HepG2 (cell line): Measurements from ENCODE around the gene MARS2. TPM values are rescaled to one million over a fixed set of nuclear protein-coding genes. Genes with fewer than 3 reads are reported as not detected.

Source experiments
- BCL6 ChIP-seq: IDR thresholded peaks from 2 replicates; pipeline ENCODE4 v1.6.1; 2016; ENCODE audit warnings: missing genetic modification reagents, missing compliant biosample characterization
- NFKB2 ChIP-seq: sonication (generic); formaldehyde crosslinking; IDR thresholded peaks from 2 replicates; pipeline ENCODE4 v1.4.0; 2020; ENCODE audit warnings: missing genetic modification reagents, borderline replicate concordance
- PITX1 ChIP-seq: sonication (generic); formaldehyde crosslinking; IDR thresholded peaks from 2 replicates; pipeline ENCODE4 v1.5.1; 2020; ENCODE audit warnings: mild to moderate bottlenecking, missing genetic modification reagents
- ZNF550 ChIP-seq: sonication (generic); formaldehyde crosslinking; IDR thresholded peaks from 2 replicates; pipeline ENCODE4 v1.4.0; 2020; ENCODE audit warnings: mild to moderate bottlenecking, missing genetic modification reagents, borderline replicate concordance
- ZNF605 ChIP-seq: sonication (generic); formaldehyde crosslinking; IDR thresholded peaks from 2 replicates; pipeline ENCODE4 v1.8.0; 2022; ENCODE audit warnings: mild to moderate bottlenecking, missing genetic modification reagents
- polyA plus RNA-seq, 8 experiments: library from polyadenylated mRNA; depleted of rRNA in 3 of 8; stranded (reverse) in 7 of 8; unstranded in 1 of 8; fragments of >200 nt; fragmentation: Illumina TruSeq in 4 of 8; extraction: Trizol in 4 of 8; gene quantifications; 2 replicates each; pipeline versions ENCODE4 v1.2.1 to v1.2.3, GENCODE V29; 2011 to 2016; ENCODE audit warnings: low read depth in 4 of 8, missing spikeins in 1 of 8, mixed read lengths in 1 of 8; ENCODE audit not compliant: insufficient read depth in 1 of 8
- total RNA-seq, 5 experiments: library from RNA; depleted of rRNA; stranded (reverse); fragments of >200 nt; fragmentation: Illumina TruSeq; extraction: Trizol; gene quantifications; 2 replicates each; pipeline ENCODE4 v1.2.3, GENCODE V29; 2016; ENCODE audit warnings: low read depth in 1 of 5
- TF ChIP-seq, protein P1 (sequence below): IDR thresholded peaks from 2 replicates; pipeline ENCODE4 v1.6.1; 2016; ENCODE audit warnings: low read depth, borderline replicate concordance
- TF ChIP-seq, protein P2 (sequence below): sonication (generic); formaldehyde crosslinking; IDR thresholded peaks from 2 replicates; pipeline ENCODE4 v1.4.0; 2020; ENCODE audit warnings: mild to moderate bottlenecking, missing genetic modification reagents
- TF ChIP-seq, protein P3 (sequence below): IDR thresholded peaks from 2 replicates; pipeline ENCODE4 v1.6.1; 2016; ENCODE audit warnings: control low read depth
- TF ChIP-seq, protein P4 (sequence below): sonication (generic); formaldehyde crosslinking; IDR thresholded peaks from 2 replicates; pipeline ENCODE4 v1.4.0; 2020; ENCODE audit warnings: mild to moderate bottlenecking, missing genetic modification reagents
- TF ChIP-seq, protein P5 (sequence below): sonication (generic); formaldehyde crosslinking; IDR thresholded peaks from 2 replicates; pipeline ENCODE4 v1.4.0; 2020; ENCODE audit warnings: mild to moderate bottlenecking, missing genetic modification reagents

Gene MARS2
- total and polyA plus RNA-seq, 2 of the 13 experiments (the other 11 are each of a cell fraction or from before 2014, with no cell fraction given) = 6.9 to 16.2 TPM

DNA sequence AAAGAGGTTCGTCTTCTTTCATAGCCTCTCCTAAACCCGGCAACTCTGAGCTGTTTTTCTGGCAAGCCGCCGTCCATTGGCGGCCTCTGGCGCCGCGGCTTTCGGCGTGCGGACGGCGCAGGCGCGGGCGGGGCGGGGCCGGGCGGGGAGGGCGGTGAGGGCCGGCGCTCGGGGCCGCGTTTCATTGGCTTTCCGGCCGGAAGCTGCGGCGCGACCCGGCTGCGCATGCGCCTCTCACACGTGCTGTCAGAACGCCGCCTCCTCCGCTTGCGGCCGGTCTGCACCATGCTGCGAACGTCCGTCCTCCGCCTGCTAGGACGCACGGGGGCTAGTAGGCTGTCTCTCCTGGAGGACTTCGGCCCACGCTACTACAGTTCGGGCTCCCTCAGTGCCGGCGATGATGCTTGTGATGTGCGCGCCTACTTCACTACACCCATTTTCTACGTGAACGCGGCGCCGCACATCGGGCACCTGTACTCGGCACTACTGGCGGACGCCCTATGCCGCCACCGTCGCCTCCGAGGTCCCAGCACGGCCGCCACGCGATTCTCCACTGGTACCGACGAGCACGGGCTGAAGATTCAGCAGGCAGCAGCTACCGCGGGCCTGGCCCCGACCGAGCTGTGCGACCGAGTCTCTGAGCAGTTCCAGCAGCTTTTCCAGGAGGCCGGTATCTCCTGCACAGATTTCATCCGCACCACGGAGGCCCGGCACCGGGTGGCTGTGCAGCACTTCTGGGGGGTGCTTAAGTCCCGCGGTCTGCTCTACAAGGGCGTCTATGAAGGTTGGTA lies at the start of gene MARS2 (continued):
- TF ChIP-seq BCL6 (CRISPR knock-in tag) (no peak), ZNF550 (CRISPR knock-in tag) (peak; percentile 96; the same call in 1 of the 2 replicates), NFKB2 (peak; percentile 91; the same call in 1 of the 2 replicates), ZNF605 (peak; percentile 85), PITX1 (CRISPR knock-in tag) (peak; percentile 43)
- TF ChIP-seq, protein P1, sequence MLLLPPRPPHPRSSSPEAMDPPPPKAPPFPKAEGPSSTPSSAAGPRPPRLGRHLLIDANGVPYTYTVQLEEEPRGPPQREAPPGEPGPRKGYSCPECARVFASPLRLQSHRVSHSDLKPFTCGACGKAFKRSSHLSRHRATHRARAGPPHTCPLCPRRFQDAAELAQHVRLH (CRISPR knock-in tag) = peak; percentile 64; the same call in 1 of the 2 replicates
- TF ChIP-seq, protein P2, sequence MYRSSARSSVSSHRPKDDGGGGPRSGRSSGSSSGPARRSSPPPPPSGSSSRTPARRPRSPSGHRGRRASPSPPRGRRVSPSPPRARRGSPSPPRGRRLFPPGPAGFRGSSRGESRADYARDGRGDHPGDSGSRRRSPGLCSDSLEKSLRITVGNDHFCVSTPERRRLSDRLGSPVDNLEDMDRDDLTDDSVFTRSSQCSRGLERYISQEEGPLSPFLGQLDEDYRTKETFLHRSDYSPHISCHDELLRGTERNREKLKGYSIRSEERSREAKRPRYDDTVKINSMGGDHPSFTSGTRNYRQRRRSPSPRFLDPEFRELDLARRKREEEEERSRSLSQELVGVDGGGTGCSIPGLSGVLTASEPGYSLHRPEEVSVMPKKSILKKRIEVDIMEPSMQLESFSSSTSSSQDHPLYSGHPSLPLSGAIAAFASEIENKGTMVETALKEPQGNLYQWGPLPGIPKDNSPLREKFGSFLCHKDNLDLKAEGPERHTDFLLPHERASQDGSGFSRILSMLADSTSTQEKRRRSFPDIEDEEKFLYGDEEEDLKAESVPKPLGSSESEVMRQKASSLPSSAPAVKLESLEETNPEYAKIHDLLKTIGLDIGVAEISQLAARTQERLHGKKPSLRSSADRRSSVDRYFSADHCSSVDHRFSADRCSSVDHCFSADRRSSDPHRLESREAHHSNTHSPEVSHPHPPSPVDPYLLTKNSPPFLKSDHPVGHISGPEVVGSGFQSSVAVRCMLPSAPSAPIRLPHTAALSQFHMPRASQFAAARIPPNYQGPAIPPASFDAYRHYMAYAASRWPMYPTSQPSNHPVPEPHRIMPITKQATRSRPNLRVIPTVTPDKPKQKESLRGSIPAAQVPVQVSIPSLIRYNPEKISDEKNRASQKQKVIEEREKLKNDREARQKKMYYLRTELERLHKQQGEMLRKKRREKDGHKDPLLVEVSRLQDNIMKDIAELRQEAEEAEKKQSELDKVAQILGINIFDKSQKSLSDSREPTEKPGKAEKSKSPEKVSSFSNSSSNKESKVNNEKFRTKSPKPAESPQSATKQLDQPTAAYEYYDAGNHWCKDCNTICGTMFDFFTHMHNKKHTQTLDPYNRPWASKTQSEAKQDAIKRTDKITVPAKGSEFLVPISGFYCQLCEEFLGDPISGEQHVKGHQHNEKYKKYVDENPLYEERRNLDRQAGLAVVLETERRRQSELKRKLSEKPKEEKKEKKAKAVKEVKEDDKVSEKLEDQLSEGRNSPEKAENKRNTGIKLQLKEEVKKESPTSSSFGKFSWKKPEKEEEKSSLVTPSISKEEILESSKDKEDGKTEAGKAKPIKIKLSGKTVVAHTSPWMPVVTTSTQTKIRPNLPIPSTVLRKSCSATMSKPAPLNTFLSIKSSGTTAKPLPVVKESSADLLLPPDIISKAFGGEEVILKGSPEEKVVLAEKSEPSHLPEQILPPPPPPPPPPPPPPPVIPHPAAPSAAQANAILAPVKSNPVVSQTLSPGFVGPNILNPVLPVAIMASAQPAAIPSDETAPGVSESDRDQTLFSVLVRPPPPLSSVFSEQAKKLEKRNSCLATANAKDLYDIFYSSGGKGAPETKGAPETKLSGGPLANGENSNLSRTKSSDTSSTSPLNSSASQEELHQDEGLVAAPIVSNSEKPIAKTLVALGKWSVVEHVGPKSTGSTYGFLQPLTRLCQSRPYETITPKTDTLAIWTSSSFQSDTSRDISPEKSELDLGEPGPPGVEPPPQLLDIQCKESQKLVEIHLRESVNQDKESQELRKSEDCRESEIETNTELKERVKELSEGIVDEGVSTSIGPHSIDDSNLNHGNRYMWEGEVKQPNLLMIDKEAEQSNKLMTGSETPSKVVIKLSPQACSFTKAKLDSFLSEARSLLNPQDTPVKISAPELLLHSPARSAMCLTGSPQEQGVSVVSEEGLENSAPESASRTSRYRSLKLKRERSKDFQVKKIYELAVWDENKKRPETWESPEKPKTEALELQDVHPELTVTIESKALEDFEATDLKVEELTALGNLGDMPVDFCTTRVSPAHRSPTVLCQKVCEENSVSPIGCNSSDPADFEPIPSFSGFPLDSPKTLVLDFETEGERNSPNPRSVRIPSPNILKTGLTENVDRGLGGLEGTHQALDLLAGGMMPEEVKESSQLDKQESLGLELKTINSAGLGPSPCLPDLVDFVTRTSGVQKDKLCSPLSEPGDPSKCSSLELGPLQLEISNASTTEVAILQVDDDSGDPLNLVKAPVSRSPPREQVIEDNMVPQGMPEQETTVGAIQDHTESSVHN (CRISPR knock-in tag) = no peak
- TF ChIP-seq, protein P3, sequence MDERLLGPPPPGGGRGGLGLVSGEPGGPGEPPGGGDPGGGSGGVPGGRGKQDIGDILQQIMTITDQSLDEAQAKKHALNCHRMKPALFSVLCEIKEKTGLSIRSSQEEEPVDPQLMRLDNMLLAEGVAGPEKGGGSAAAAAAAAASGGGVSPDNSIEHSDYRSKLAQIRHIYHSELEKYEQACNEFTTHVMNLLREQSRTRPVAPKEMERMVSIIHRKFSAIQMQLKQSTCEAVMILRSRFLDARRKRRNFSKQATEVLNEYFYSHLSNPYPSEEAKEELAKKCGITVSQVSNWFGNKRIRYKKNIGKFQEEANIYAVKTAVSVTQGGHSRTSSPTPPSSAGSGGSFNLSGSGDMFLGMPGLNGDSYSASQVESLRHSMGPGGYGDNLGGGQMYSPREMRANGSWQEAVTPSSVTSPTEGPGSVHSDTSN (CRISPR knock-in tag) = peak; percentile 33; the same call in 1 of the 2 replicates
- TF ChIP-seq, protein P4, sequence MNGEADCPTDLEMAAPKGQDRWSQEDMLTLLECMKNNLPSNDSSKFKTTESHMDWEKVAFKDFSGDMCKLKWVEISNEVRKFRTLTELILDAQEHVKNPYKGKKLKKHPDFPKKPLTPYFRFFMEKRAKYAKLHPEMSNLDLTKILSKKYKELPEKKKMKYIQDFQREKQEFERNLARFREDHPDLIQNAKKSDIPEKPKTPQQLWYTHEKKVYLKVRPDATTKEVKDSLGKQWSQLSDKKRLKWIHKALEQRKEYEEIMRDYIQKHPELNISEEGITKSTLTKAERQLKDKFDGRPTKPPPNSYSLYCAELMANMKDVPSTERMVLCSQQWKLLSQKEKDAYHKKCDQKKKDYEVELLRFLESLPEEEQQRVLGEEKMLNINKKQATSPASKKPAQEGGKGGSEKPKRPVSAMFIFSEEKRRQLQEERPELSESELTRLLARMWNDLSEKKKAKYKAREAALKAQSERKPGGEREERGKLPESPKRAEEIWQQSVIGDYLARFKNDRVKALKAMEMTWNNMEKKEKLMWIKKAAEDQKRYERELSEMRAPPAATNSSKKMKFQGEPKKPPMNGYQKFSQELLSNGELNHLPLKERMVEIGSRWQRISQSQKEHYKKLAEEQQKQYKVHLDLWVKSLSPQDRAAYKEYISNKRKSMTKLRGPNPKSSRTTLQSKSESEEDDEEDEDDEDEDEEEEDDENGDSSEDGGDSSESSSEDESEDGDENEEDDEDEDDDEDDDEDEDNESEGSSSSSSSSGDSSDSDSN = peak; percentile 96
- TF ChIP-seq, protein P5, sequence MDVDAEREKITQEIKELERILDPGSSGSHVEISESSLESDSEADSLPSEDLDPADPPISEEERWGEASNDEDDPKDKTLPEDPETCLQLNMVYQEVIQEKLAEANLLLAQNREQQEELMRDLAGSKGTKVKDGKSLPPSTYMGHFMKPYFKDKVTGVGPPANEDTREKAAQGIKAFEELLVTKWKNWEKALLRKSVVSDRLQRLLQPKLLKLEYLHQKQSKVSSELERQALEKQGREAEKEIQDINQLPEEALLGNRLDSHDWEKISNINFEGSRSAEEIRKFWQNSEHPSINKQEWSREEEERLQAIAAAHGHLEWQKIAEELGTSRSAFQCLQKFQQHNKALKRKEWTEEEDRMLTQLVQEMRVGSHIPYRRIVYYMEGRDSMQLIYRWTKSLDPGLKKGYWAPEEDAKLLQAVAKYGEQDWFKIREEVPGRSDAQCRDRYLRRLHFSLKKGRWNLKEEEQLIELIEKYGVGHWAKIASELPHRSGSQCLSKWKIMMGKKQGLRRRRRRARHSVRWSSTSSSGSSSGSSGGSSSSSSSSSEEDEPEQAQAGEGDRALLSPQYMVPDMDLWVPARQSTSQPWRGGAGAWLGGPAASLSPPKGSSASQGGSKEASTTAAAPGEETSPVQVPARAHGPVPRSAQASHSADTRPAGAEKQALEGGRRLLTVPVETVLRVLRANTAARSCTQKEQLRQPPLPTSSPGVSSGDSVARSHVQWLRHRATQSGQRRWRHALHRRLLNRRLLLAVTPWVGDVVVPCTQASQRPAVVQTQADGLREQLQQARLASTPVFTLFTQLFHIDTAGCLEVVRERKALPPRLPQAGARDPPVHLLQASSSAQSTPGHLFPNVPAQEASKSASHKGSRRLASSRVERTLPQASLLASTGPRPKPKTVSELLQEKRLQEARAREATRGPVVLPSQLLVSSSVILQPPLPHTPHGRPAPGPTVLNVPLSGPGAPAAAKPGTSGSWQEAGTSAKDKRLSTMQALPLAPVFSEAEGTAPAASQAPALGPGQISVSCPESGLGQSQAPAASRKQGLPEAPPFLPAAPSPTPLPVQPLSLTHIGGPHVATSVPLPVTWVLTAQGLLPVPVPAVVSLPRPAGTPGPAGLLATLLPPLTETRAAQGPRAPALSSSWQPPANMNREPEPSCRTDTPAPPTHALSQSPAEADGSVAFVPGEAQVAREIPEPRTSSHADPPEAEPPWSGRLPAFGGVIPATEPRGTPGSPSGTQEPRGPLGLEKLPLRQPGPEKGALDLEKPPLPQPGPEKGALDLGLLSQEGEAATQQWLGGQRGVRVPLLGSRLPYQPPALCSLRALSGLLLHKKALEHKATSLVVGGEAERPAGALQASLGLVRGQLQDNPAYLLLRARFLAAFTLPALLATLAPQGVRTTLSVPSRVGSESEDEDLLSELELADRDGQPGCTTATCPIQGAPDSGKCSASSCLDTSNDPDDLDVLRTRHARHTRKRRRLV (CRISPR knock-in tag) = peak; percentile 83
